ENCODE measurements around the gene FLII.

Gene FLII

GRCh38 chr17:18259621-18260331, 1.2 kb upstream of the FLII start:
- no peak overlapping the region for H3K9ac ChIP-seq
- no peak overlapping the region for H3K4me3 ChIP-seq (IDR thresholded peaks at IDR 0.05; ENCODE audit: insufficient read depth, low read depth, low read length)
- no peak overlapping the region for H3K27ac ChIP-seq
- peak overlapping the region; percentile 83; the same call in 1 of the 2 replicates for H3K4me2 ChIP-seq
- no peaks in the 10 kb centered on the region for H4K20me1 ChIP-seq (ENCODE audit: insufficient read depth)
- H3K79me2 ChIP-seq (ENCODE audit: insufficient read depth, low read depth), result no peaks in the 10 kb centered on the region; the same call in 1 of the 2 replicates
- no peaks in the 10 kb centered on the region for H3K36me3 ChIP-seq (ENCODE audit: insufficient read depth)
- peak overlapping the region; percentile 79 for H2AFZ ChIP-seq (ENCODE audit: low read depth)
- H3K4me1 ChIP-seq (ENCODE audit: low read depth, poor library complexity, severe bottlenecking), result peaks cover 12% of the 10 kb centered on the region
- TF ChIP-seq, protein P1, sequence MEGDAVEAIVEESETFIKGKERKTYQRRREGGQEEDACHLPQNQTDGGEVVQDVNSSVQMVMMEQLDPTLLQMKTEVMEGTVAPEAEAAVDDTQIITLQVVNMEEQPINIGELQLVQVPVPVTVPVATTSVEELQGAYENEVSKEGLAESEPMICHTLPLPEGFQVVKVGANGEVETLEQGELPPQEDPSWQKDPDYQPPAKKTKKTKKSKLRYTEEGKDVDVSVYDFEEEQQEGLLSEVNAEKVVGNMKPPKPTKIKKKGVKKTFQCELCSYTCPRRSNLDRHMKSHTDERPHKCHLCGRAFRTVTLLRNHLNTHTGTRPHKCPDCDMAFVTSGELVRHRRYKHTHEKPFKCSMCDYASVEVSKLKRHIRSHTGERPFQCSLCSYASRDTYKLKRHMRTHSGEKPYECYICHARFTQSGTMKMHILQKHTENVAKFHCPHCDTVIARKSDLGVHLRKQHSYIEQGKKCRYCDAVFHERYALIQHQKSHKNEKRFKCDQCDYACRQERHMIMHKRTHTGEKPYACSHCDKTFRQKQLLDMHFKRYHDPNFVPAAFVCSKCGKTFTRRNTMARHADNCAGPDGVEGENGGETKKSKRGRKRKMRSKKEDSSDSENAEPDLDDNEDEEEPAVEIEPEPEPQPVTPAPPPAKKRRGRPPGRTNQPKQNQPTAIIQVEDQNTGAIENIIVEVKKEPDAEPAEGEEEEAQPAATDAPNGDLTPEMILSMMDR (conservative IDR thresholded peaks at IDR 0.05; ENCODE audit: low read depth, low read length), result no peak
- no peaks in the 10 kb centered on the region for H3K27me3 ChIP-seq (ENCODE audit: insufficient read depth, low read depth)

DNA sequence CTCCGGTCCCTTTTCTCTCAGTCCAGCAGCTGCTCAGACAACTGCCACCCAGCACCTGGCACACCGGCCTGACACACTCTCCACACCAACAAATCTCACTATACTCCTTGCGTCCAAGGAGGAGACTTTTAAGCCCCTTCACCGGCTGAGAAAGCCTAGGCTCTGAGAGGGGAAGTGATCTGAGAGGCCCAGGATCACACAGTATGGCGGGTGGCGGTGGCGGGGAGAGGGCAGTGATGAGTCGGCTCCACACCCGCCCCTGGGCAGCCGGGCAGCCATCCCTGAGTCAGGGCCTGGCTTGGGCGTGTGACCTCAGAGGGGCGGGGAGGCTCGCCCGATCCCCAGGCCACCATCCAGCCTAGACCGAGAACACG, 569 bp downstream of the FLII start:
- peak overlapping the region; percentile 78; the same call in 1 of the 2 replicates for H3K4me2 ChIP-seq
- no peaks in the 10 kb centered on the region for H4K20me1 ChIP-seq (ENCODE audit: insufficient read depth)
- H3K4me3 ChIP-seq (IDR thresholded peaks at IDR 0.05; ENCODE audit: insufficient read depth, low read depth, low read length), result no peak overlapping the region
- peak overlapping the region; percentile 38; the same call in 1 of the 2 replicates for H3K27ac ChIP-seq
- TF ChIP-seq, protein P1 (conservative IDR thresholded peaks at IDR 0.05; ENCODE audit: low read depth, low read length), result no peak
- H3K4me1 ChIP-seq (ENCODE audit: low read depth, poor library complexity, severe bottlenecking), result peaks cover 12% of the 10 kb centered on the region
- H2AFZ ChIP-seq (ENCODE audit: low read depth), result peak overlapping the region; percentile 89
- H3K79me2 ChIP-seq (ENCODE audit: insufficient read depth, low read depth), result no peaks in the 10 kb centered on the region; the same call in 1 of the 2 replicates
- no peaks in the 10 kb centered on the region for H3K36me3 ChIP-seq (ENCODE audit: insufficient read depth)
- H3K9ac ChIP-seq, result peak overlapping the region; percentile 60; the same call in 1 of the 2 replicates
- H3K27me3 ChIP-seq (ENCODE audit: insufficient read depth, low read depth), result no peaks in the 10 kb centered on the region

DNA sequence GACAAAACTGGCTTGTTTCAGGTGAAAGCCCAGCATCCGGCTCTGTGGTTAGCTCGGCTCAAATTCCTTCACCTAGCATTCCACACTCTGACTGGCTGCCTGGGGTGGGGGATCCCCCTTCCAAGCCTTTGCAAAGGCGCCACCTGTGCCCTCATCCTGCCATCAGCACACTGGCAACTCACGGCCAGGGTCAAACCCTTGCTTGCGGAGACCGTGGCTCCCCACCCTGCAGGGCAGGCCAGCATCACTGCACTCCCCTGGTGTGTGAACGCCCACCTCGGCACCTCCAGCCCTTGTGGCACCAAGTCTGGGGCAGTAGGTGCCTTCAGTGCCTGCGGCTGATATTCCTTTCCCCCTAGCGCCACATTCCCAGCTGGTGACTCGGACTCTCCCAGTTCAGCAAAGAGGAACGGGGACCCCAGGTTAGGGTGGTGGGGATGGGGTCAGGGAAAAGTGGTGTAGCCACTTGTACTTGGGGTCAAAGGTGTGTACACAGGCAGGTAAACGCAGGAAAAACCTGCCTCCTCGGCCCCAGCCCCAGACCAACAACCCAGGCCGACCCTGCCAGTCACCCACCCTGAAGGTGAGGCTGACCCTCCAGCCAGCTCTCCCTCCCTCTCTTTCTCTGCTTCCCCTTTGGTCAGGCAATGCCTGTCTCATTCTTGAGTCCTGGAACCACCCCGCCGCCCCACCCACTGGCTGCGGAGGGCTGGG, 1.1 kb downstream of the FLII start:
- H3K27ac ChIP-seq, result 0 out of 2 replicates have a peak overlapping the region, but pooled peaks have one; percentile 38
- H4K20me1 ChIP-seq (ENCODE audit: insufficient read depth), result no peaks in the 10 kb centered on the region
- TF ChIP-seq, protein P1 (conservative IDR thresholded peaks at IDR 0.05; ENCODE audit: low read depth, low read length), result no peak
- no peaks in the 10 kb centered on the region for H3K27me3 ChIP-seq (ENCODE audit: insufficient read depth, low read depth)
- peak overlapping the region; percentile 60; the same call in 1 of the 2 replicates for H3K9ac ChIP-seq
- H3K4me2 ChIP-seq, result peak overlapping the region; percentile 78
- peaks cover 12% of the 10 kb centered on the region for H3K4me1 ChIP-seq (ENCODE audit: low read depth, poor library complexity, severe bottlenecking)
- H3K4me3 ChIP-seq (IDR thresholded peaks at IDR 0.05; ENCODE audit: insufficient read depth, low read depth, low read length), result no peak overlapping the region
- H3K36me3 ChIP-seq (ENCODE audit: insufficient read depth), result no peaks in the 10 kb centered on the region
- peak overlapping the region; percentile 89; the same call in 1 of the 2 replicates for H2AFZ ChIP-seq (ENCODE audit: low read depth)
- H3K79me2 ChIP-seq (ENCODE audit: insufficient read depth, low read depth), result no peaks in the 10 kb centered on the region; the same call in 1 of the 2 replicates

GRCh38 chr17:18256776-18257175, 1.8 kb downstream of the FLII start:
- Histone ChIP-seq H3K4me2 (peak overlapping the region; percentile 78), H3K9ac (no peak overlapping the region), H3K4me3 (IDR thresholded peaks at IDR 0.05; ENCODE audit: insufficient read depth, low read depth, low read length) (no peak overlapping the region), H3K36me3 (ENCODE audit: insufficient read depth) (no peaks in the 10 kb centered on the region), H3K27me3 (ENCODE audit: insufficient read depth, low read depth) (no peaks in the 10 kb centered on the region), H4K20me1 (ENCODE audit: insufficient read depth) (no peaks in the 10 kb centered on the region), H3K79me2 (ENCODE audit: insufficient read depth, low read depth) (no peaks in the 10 kb centered on the region; the same call in 1 of the 2 replicates), H2AFZ (ENCODE audit: low read depth) (no peak overlapping the region), H3K27ac (no peak overlapping the region), H3K4me1 (ENCODE audit: low read depth, poor library complexity, severe bottlenecking) (peaks cover 12% of the 10 kb centered on the region)
- TF ChIP-seq, protein P1 (conservative IDR thresholded peaks at IDR 0.05; ENCODE audit: low read depth, low read length), result no peak

All from KMS-11 (cell line).